ENCODE data around the gene FREM2. TPM values are rescaled to one million over a fixed set of nuclear protein-coding genes. Genes with fewer than 3 reads are reported as not detected.

The FREM2 gene
- total RNA-seq, 3 donors from 2014 or later: 0.03 TPM

- Mint-ChIP-seq H3K27me3 (ENCODE audit: low read depth) (peaks cover 1% of the 10 kb centered on the region), H3K4me1 (ENCODE audit: low read depth) (no peaks in the 10 kb centered on the region), H3K9me3 (no peaks in the 10 kb centered on the region), H3K4me3 (no peak overlapping the region), H3K36me3 (ENCODE audit: insufficient read depth) (no peaks in the 10 kb centered on the region)
- no peak for ATAC-seq
- DNase-seq: no peak
These were observed 76.8 kb downstream of the FREM2 start for GRCh38 chr13:38763446-38764381.

- no peaks in the 10 kb centered on the region for H3K36me3 Mint-ChIP-seq (ENCODE audit: insufficient read depth)
- no peak overlapping the region for H3K4me3 Mint-ChIP-seq
- H3K27me3 Mint-ChIP-seq (ENCODE audit: low read depth): no peaks in the 10 kb centered on the region
- no peak for DNase-seq
- no peaks in the 10 kb centered on the region for H3K4me1 Mint-ChIP-seq (ENCODE audit: low read depth)
- no peaks in the 10 kb centered on the region for H3K9me3 Mint-ChIP-seq
- ATAC-seq: no peak
These were observed 79.9 kb downstream of the FREM2 start for GRCh38 chr13:38766799-38767198.

- Mint-ChIP-seq H3K4me3 (no peak overlapping the region), H3K9me3 (no peaks in the 10 kb centered on the region), H3K4me1 (ENCODE audit: low read depth) (no peaks in the 10 kb centered on the region), H3K27me3 (ENCODE audit: low read depth) (no peaks in the 10 kb centered on the region), H3K36me3 (ENCODE audit: insufficient read depth) (no peaks in the 10 kb centered on the region)
- no peak for DNase-seq
- no peak for ATAC-seq
These were observed 80.8 kb downstream of the FREM2 start for GRCh38 chr13:38767506-38768265.

GRCh38 chr13:38769526-38769925 is 82.6 kb downstream of the FREM2 start:
- DNase-seq (no peak), ATAC-seq (no peak)
- Mint-ChIP-seq H3K9me3 (peaks cover 3% of the 10 kb centered on the region), H3K27me3 (ENCODE audit: low read depth) (peaks cover 5% of the 10 kb centered on the region), H3K36me3 (ENCODE audit: insufficient read depth) (no peaks in the 10 kb centered on the region), H3K4me1 (ENCODE audit: low read depth) (no peaks in the 10 kb centered on the region), H3K4me3 (no peak overlapping the region)

- H3K9me3 Mint-ChIP-seq: peaks cover 7% of the 10 kb centered on the region
These were observed 88.2 kb downstream of the FREM2 start for GRCh38 chr13:38775085-38775484.

GRCh38 chr13:38777347-38778119 is 90.7 kb downstream of the FREM2 start:
- DNase-seq (no peak), ATAC-seq (no peak)
- peaks cover 7% of the 10 kb centered on the region for H3K9me3 Mint-ChIP-seq
- H3K27me3 Mint-ChIP-seq (ENCODE audit: low read depth): peaks cover 5% of the 10 kb centered on the region
- no peaks in the 10 kb centered on the region for H3K36me3 Mint-ChIP-seq (ENCODE audit: insufficient read depth)
- H3K4me1 Mint-ChIP-seq (ENCODE audit: low read depth): no peaks in the 10 kb centered on the region
- H3K4me3 Mint-ChIP-seq: no peak overlapping the region

More at GRCh38 chr13:38775085-38775484, 88.2 kb downstream of the FREM2 start:
- DNase-seq (no peak), ATAC-seq (no peak)
- Mint-ChIP-seq H3K4me3 (no peak overlapping the region), H3K36me3 (ENCODE audit: insufficient read depth) (no peaks in the 10 kb centered on the region), H3K4me1 (ENCODE audit: low read depth) (no peaks in the 10 kb centered on the region), H3K27me3 (ENCODE audit: low read depth) (peaks cover 5% of the 10 kb centered on the region)

- ATAC-seq (no peak), DNase-seq (no peak)
- Mint-ChIP-seq H3K4me3 (no peak overlapping the region), H3K4me1 (ENCODE audit: low read depth) (no peaks in the 10 kb centered on the region), H3K36me3 (ENCODE audit: insufficient read depth) (no peaks in the 10 kb centered on the region), H3K27me3 (ENCODE audit: low read depth) (no peaks in the 10 kb centered on the region), H3K9me3 (peaks cover 4% of the 10 kb centered on the region)
These were observed 94.7 kb downstream of the FREM2 start for GRCh38 chr13:38781539-38781938.

GRCh38 chr13:38784036-38784880 is 97.4 kb downstream of the FREM2 start:
- Mint-ChIP-seq H3K27me3 (ENCODE audit: low read depth) (no peaks in the 10 kb centered on the region), H3K36me3 (ENCODE audit: insufficient read depth) (no peaks in the 10 kb centered on the region), H3K4me1 (ENCODE audit: low read depth) (no peaks in the 10 kb centered on the region), H3K4me3 (no peak overlapping the region), H3K9me3 (no peaks in the 10 kb centered on the region)
- ATAC-seq (no peak), DNase-seq (no peak)

- no peaks in the 10 kb centered on the region for H3K27me3 Mint-ChIP-seq (ENCODE audit: low read depth)
- ATAC-seq (no peak), DNase-seq (no peak)
- no peak overlapping the region for H3K4me3 Mint-ChIP-seq
- no peaks in the 10 kb centered on the region for H3K36me3 Mint-ChIP-seq (ENCODE audit: insufficient read depth)
- H3K4me1 Mint-ChIP-seq (ENCODE audit: low read depth): no peaks in the 10 kb centered on the region
- no peaks in the 10 kb centered on the region for H3K9me3 Mint-ChIP-seq
These were observed 98.2 kb downstream of the FREM2 start for GRCh38 chr13:38785042-38785441.

GRCh38 chr13:38785490-38785889 is 98.6 kb downstream of the FREM2 start:
- no peaks in the 10 kb centered on the region for H3K9me3 Mint-ChIP-seq
- no peak overlapping the region for H3K4me3 Mint-ChIP-seq
- no peaks in the 10 kb centered on the region for H3K27me3 Mint-ChIP-seq (ENCODE audit: low read depth)
- H3K36me3 Mint-ChIP-seq (ENCODE audit: insufficient read depth): no peaks in the 10 kb centered on the region
- DNase-seq (no peak), ATAC-seq (no peak)
- no peaks in the 10 kb centered on the region for H3K4me1 Mint-ChIP-seq (ENCODE audit: low read depth)

- H3K36me3 Mint-ChIP-seq (ENCODE audit: insufficient read depth): no peaks in the 10 kb centered on the region
- H3K4me3 Mint-ChIP-seq: no peak overlapping the region
- ATAC-seq: no peak
- H3K9me3 Mint-ChIP-seq: no peaks in the 10 kb centered on the region
- no peaks in the 10 kb centered on the region for H3K4me1 Mint-ChIP-seq (ENCODE audit: low read depth)
- H3K27me3 Mint-ChIP-seq (ENCODE audit: low read depth): no peaks in the 10 kb centered on the region
- no peak for DNase-seq
These were observed 100.7 kb downstream of the FREM2 start for GRCh38 chr13:38787550-38787949.

GRCh38 chr13:38796890-38797289 is 110.0 kb downstream of the FREM2 start:
- H3K36me3 Mint-ChIP-seq (ENCODE audit: insufficient read depth): no peaks in the 10 kb centered on the region
- peaks cover 9% of the 10 kb centered on the region for H3K9me3 Mint-ChIP-seq
- no peak overlapping the region for H3K4me3 Mint-ChIP-seq
- DNase-seq (no peak), ATAC-seq (no peak)
- H3K27me3 Mint-ChIP-seq (ENCODE audit: low read depth): no peaks in the 10 kb centered on the region
- H3K4me1 Mint-ChIP-seq (ENCODE audit: low read depth): no peaks in the 10 kb centered on the region

- H3K4me3 Mint-ChIP-seq: no peak overlapping the region
- no peak for DNase-seq
- no peak for ATAC-seq
These were observed 116.7 kb downstream of the FREM2 start for GRCh38 chr13:38803531-38803930.

More at GRCh38 chr13:38803531-38803930, 116.7 kb downstream of the FREM2 start:
- Mint-ChIP-seq H3K27me3 (ENCODE audit: low read depth) (no peaks in the 10 kb centered on the region), H3K4me1 (ENCODE audit: low read depth) (no peaks in the 10 kb centered on the region), H3K36me3 (ENCODE audit: insufficient read depth) (no peaks in the 10 kb centered on the region), H3K9me3 (peaks cover 10% of the 10 kb centered on the region)

Data from activated T-cell treated with anti-CD3 and anti-CD28 coated beads, Interleukin-2, amount 50 U/mL, for 4 hours (primary cell).